Right lobe of liver (tissue), 4 donors: ENCODE data around the gene COX6B1.

ENCODE experiments used
- POLR2A ChIP-seq: fragments of 450-650 bp; IDR thresholded peaks from one replicate; pipeline ENCODE4 v1.6.1; 2017; ENCODE audit warnings: antibody characterized with exemption, mild to moderate bottlenecking
- TF ChIP-seq, protein P1 (sequence below), 4 donors: fragments of 200-600 bp in 3 of 4; fragments of 450-650 bp in 1 of 4; IDR thresholded peaks; one replicate each; pipeline versions ENCODE4 v1.5.1 to v1.8.0; 2016 to 2022; ENCODE audit warnings: antibody characterized with exemption in 4 of 4, mild to moderate bottlenecking in 2 of 4
- donor health status: DM: no; HTN: no; CAD: no.
- donor health status: DM: no; HTN: no; CAD: no.
- donor health status: DM: no; HTN: yes; CAD: no.

DNA sequence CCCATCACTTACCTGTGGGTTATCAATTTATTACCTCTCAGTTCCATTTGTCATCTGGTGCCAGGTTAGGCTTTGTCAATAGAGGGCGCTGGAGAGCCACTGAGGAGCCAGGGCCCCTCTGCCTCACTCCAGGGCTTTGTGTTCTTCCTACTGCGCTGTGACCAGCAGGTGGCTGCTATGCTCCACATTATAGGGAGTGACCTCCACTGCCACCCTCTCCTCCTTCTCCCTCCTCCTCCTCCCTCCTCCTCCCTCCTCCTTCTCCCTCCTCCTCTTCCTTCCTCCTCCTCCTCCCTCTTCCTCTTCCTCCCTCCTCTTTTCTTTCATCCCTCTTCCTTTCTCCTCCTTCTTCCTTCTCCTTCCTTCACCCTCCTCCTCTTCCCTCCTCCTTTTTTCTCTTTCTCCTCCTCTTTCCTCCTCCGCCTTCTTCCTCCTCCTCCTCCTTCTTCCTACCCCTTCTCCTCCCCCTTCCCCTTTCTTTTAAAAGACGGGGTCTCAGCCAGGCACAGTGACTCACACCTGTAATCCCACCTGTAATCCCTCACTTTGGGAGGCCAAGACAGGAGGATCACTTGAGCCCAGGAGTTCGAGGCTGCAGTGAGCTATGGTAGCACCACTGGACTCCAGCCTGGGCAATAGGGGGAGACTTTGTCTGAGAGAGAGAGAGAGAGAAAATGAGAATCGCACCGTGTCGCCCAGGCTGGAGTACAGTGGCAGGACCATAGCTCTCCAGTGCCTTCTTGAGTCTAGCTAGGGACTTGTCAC, 45.9 kb downstream of the COX6B1 start:
- TF ChIP-seq, protein P1, sequence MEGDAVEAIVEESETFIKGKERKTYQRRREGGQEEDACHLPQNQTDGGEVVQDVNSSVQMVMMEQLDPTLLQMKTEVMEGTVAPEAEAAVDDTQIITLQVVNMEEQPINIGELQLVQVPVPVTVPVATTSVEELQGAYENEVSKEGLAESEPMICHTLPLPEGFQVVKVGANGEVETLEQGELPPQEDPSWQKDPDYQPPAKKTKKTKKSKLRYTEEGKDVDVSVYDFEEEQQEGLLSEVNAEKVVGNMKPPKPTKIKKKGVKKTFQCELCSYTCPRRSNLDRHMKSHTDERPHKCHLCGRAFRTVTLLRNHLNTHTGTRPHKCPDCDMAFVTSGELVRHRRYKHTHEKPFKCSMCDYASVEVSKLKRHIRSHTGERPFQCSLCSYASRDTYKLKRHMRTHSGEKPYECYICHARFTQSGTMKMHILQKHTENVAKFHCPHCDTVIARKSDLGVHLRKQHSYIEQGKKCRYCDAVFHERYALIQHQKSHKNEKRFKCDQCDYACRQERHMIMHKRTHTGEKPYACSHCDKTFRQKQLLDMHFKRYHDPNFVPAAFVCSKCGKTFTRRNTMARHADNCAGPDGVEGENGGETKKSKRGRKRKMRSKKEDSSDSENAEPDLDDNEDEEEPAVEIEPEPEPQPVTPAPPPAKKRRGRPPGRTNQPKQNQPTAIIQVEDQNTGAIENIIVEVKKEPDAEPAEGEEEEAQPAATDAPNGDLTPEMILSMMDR (IDR thresholded peaks at IDR 0.05), result peak; percentile 95 to 99 (median 96)
- no peak for TF ChIP-seq POLR2A
